22Rv1 (cell line): ENCODE data around the gene SLC16A13.

Experiments used
- CTCF ChIP-seq: fragments of 450-650 bp; IDR thresholded peaks from 2 replicates; pipeline ENCODE4 v1.5.1; 2017; ENCODE audit warnings: mild to moderate bottlenecking
- ZFX ChIP-seq: fragments of 450-650 bp; IDR thresholded peaks from 2 replicates; pipeline ENCODE4 v1.6.1; 2017; ENCODE audit warnings: antibody characterized with exemption, borderline replicate concordance

GRCh38 chr17:7029659-7030058, 6.2 kb upstream of the SLC16A13 start:
- TF ChIP-seq CTCF (no peak), ZFX (no peak)
